GM10266 (cell line): ENCODE data around the gene ASIC1.

Source experiments
- DNase-seq: peaks from one replicate; pipeline ENCODE4 v3.0.0; 2012; ENCODE audit errors: extremely low spot score
- CTCF ChIP-seq: IDR thresholded peaks from 2 replicates; pipeline ENCODE4 v1.5.1; 2012; ENCODE audit warnings: mild to moderate bottlenecking, low read depth; ENCODE audit not compliant: control insufficient read depth, insufficient read depth; ENCODE audit errors: missing control alignments

Gene ASIC1

GRCh38 chr12:50061946-50062686 is 4.7 kb downstream of the ASIC1 start:
- DNase-seq = no peak
- TF ChIP-seq CTCF = no peak

GRCh38 chr12:50062728-50063460 is 5.5 kb downstream of the ASIC1 start:
- DNase-seq = no peak
- TF ChIP-seq CTCF = no peak

GRCh38 chr12:50065726-50066310 is 8.4 kb downstream of the ASIC1 start:
- no peak for DNase-seq
- no peak for TF ChIP-seq CTCF

GRCh38 chr12:50066402-50066801 is 9.0 kb downstream of the ASIC1 start:
- DNase-seq = no peak
- TF ChIP-seq CTCF = no peak

- TF ChIP-seq CTCF = no peak
Observed at GRCh38 chr12:50069069-50069468, 11.7 kb downstream of the ASIC1 start.

GRCh38 chr12:50069539-50069938 is 12.1 kb downstream of the ASIC1 start:
- no peak for TF ChIP-seq CTCF
- no peak for DNase-seq

More at GRCh38 chr12:50069069-50069468, 11.7 kb downstream of the ASIC1 start:
- DNase-seq = no peak

- DNase-seq = peak; percentile 74
- peak; percentile 97 for TF ChIP-seq CTCF
Observed at GRCh38 chr12:50070314-50071060, 13.1 kb downstream of the ASIC1 start.
